HG03575 (cell line): Measurements from ENCODE around the gene MALSU1.

Experiments
- ATAC-seq: cut with Tn5 transposase; IDR thresholded peaks from one replicate; pipeline ENCODE4 v1.9.1; 2021; ENCODE audit not compliant: unreplicated experiment, insufficient number of reproducible peaks, low FRiP score; ENCODE audit errors: extremely low read depth

MALSU1 gene

DNA sequence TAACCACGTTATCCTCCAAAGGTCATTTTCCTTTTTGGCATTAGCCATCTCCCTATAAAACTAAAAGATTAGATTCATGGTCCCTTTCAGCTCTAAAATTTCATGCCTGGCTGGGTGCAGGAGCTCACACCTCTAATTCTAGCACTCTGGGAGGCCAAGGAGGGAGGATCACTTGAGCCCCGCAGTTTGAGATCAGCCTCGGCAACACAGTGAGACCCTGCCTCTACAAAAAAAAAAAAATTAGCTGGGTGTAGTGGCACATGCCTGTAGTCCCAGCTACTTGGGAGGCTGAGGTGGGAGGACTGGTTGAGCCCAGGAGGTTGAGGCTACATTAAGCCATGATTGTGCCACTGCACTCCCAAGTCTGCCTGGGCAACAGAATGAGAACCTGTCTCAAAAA lies 57.0 kb downstream of the MALSU1 start:
- ATAC-seq = no peak

DNA sequence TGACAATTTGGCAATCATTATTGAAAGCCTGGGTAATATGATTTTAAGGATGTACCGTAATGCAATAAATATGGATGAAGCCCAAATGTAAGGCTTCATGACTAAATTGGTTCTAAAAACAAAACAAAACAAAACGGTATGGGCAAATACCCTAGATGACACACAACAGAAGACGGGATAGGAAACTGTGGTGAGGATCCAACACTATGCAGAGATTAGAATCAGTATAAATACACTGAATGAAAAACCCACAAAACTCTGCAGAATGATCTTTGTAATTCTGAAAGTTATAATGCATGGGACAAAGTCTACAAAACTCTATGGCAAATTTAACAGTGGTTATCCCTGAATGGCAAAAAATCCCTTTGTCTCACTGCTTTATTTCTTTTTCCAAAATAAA lies 57.6 kb downstream of the MALSU1 start:
- no peak for ATAC-seq

GRCh38 chr7:23357190-23358093 lies 58.3 kb downstream of the MALSU1 start:
- ATAC-seq = no peak

- no peak for ATAC-seq
Measured at GRCh38 chr7:23358152-23358674, 59.1 kb downstream of the MALSU1 start.
